ENCODE data around the gene GALK2. TPM values are rescaled to one million over a fixed set of nuclear protein-coding genes. Genes with fewer than 3 reads are reported as not detected.
"Not testable (repeated sequence)": the region's sequence is repeated elsewhere in the genome, so short reads cannot be mapped to it uniquely, and the experiment has no call there.

Gene GALK2
- total and polyA plus RNA-seq, 2 experiments from 2014 or later, result 27.5 to 28.1 TPM

DNA sequence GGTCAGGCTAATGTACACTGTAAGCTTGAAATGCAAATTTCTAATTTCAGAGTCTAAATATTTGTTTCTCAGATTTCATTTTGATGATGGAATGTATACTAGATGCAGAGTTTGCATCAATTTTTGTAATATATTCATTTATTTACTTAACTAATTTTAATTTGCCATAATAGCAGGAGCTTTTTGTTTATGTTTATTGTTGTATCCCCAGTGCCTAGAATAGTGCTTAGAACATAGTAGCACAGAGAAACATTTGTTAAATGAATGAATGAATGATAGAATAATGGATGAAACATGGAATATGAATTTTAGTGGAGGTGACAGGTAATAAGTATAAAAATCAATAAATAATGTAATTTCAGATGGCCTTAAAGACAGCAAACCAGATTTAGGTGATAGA is 5.2 kb upstream of the GALK2 start:
- TF ChIP-seq, protein P1, sequence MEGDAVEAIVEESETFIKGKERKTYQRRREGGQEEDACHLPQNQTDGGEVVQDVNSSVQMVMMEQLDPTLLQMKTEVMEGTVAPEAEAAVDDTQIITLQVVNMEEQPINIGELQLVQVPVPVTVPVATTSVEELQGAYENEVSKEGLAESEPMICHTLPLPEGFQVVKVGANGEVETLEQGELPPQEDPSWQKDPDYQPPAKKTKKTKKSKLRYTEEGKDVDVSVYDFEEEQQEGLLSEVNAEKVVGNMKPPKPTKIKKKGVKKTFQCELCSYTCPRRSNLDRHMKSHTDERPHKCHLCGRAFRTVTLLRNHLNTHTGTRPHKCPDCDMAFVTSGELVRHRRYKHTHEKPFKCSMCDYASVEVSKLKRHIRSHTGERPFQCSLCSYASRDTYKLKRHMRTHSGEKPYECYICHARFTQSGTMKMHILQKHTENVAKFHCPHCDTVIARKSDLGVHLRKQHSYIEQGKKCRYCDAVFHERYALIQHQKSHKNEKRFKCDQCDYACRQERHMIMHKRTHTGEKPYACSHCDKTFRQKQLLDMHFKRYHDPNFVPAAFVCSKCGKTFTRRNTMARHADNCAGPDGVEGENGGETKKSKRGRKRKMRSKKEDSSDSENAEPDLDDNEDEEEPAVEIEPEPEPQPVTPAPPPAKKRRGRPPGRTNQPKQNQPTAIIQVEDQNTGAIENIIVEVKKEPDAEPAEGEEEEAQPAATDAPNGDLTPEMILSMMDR (IDR thresholded peaks at IDR 0.05; ENCODE audit: low read depth, low read length), result no peak
- no peaks in the 10 kb centered on the region for H3K9me3 ChIP-seq (ENCODE audit: low read depth)
- no peak overlapping the region for H3K27ac ChIP-seq
- H3K4me3 ChIP-seq, result no peak overlapping the region
- no peaks in the 10 kb centered on the region for H3K36me3 ChIP-seq
- no peak for DNase-seq (ENCODE audit: low read depth in 1 of 2, low spot score in 1 of 2)
- no peaks in the 10 kb centered on the region for H3K4me1 ChIP-seq (ENCODE audit: low read depth)
- no peaks in the 10 kb centered on the region for H3K27me3 ChIP-seq

DNA sequence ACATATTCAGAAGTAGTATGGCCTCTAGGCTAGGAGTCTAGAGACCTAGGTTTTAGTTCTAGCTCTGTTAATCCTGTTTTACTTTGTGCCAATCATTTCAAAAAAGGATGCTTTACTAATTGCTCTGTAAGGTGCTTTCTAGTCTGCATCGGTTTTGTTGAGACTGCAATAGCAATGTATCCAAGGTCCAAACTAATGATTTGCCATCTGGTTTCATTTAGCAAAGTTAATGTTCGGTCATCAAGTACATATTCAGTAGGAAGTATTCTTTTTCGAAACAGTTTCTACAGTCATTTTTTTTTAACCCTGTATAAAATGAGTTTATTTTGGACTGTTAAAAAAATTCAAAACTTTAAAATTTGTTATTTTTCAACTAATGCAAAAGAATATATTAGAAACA is 2.0 kb upstream of the GALK2 start:
- H3K27me3 ChIP-seq, result no peaks in the 10 kb centered on the region
- TF ChIP-seq, protein P1 (IDR thresholded peaks at IDR 0.05; ENCODE audit: low read depth, low read length), result no peak
- no peaks in the 10 kb centered on the region for H3K4me1 ChIP-seq (ENCODE audit: low read depth)
- no peak overlapping the region for H3K27ac ChIP-seq
- H3K36me3 ChIP-seq, result no peaks in the 10 kb centered on the region
- H3K9me3 ChIP-seq (ENCODE audit: low read depth), result no peaks in the 10 kb centered on the region
- no peak for DNase-seq (ENCODE audit: low read depth in 1 of 2, low spot score in 1 of 2)
- no peak overlapping the region for H3K4me3 ChIP-seq

DNA sequence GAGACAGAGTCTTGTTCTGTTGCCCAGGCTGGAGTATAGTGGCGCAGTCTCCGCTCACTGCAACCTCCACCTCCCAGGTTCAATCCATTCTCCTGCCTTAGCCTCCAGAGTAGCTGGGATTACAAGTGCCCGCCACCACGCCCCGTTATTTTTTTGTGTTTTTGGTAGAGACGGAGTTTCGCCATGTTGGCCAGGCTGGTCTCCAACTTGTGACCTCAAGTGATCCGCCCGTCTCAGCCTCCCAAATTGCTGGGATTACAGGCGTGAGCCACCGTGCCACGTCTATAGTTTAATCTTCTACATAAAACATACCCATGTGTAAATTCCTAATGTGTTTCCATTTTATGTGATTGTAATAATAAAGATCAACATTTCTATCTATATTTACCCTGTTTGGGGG is 1.7 kb downstream of the GALK2 start:
- Histone ChIP-seq H3K4me1 (ENCODE audit: low read depth) (no peaks in the 10 kb centered on the region), H3K4me3 (no peak overlapping the region), H3K27ac (no peak overlapping the region), H3K27me3 (no peaks in the 10 kb centered on the region), H3K36me3 (no peaks in the 10 kb centered on the region), H3K9me3 (ENCODE audit: low read depth) (no peaks in the 10 kb centered on the region)
- DNase-seq (ENCODE audit: low read depth in 1 of 2, low spot score in 1 of 2), result no peak
- TF ChIP-seq, protein P1 (IDR thresholded peaks at IDR 0.05; ENCODE audit: low read depth, low read length), result no peak

DNA sequence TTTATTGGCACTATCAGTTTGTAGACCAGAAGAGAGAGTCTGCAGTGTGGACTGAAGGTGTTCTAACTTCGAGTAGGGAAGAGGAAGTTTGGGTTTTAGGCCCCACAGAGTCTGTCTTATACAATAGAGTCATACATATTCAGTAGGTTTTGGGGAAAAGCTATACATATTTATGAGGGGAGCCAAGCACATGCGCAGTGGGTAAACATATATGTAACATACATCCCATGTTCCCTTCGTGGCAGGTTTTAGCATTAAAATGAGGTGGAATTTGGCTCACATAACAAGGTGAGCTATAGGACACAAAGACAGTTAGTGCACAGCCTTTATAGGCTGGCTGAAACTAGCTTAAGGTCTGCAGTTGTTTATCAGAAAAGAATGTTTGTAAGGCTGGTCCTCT is 4.9 kb downstream of the GALK2 start:
- H3K4me1 ChIP-seq (ENCODE audit: low read depth), result no peaks in the 10 kb centered on the region
- H3K27ac ChIP-seq, result no peak overlapping the region
- DNase-seq (ENCODE audit: low read depth in 1 of 2, low spot score in 1 of 2), result no peak
- no peak overlapping the region for H3K4me3 ChIP-seq
- TF ChIP-seq, protein P1 (IDR thresholded peaks at IDR 0.05; ENCODE audit: low read depth, low read length), result no peak
- H3K27me3 ChIP-seq, result no peaks in the 10 kb centered on the region
- H3K36me3 ChIP-seq, result no peaks in the 10 kb centered on the region
- H3K9me3 ChIP-seq (ENCODE audit: low read depth), result no peaks in the 10 kb centered on the region

DNA sequence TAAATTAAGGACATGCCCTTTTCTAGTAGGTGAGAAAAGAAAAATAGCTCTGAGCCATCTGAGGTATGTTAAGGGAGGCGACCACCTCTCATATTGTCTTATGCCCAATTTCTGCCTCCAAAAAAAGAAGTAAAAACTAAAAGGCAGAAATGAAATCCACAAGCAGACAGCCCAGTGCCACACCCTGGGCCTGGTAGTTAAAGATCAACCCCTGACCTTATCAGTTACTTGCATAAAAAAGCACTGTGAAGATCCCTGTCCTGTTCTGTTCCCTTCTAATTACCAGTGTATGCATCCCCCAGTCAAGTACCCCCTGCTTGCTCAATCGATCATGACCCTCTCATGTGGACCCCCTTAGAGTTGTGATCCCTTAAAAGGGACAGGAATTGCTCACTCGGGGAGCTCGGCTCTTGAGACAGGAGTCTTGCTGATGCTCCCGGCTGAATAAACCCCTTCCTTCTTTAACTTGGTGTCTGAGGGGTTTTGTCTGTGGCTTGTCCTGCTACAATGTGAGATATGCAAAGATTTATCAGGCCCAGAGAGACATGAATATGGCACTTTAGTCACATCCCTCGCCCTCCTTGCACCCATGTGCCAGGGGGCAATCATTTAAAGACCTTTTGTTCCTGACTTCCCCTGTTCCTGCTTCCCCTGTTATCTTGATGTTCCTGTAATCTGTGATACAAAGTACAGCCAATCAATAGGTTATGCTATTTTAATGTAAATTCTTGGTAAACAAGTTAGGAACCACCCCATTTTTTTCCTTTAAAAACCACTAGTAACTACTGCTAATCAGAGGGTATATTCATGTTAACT is 5.7 kb downstream of the GALK2 start:
- H3K4me3 ChIP-seq; H3K27me3 ChIP-seq; DNase-seq (ENCODE audit: low read depth in 1 of 2, low spot score in 1 of 2); H3K27ac ChIP-seq; H3K36me3 ChIP-seq; H3K4me1 ChIP-seq (ENCODE audit: low read depth); H3K9me3 ChIP-seq (ENCODE audit: low read depth): not testable (repeated sequence)

DNA sequence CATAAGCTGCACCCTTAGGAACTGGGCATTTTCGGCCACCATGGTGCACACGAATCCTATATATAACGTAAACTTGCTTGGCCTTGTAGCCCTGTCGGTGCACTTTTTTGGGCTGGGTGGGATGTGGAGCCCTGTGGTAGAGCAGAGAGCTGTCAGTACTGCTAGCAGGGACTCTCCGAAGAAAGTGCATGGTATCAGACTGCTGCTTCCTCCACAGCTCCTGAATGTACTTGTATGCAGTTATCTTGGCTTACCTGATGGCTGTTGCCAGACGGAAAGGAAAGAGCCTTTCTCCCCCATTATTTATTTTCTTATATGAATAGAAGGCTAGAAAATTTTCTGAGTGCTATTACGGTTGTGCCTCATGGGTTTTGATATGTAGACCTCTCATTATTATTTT is 8.4 kb downstream of the GALK2 start:
- Histone ChIP-seq H3K4me1 (ENCODE audit: low read depth) (no peaks in the 10 kb centered on the region), H3K36me3 (no peaks in the 10 kb centered on the region), H3K27ac (no peak overlapping the region), H3K4me3 (no peak overlapping the region), H3K9me3 (ENCODE audit: low read depth) (no peaks in the 10 kb centered on the region), H3K27me3 (no peaks in the 10 kb centered on the region)
- TF ChIP-seq, protein P1 (IDR thresholded peaks at IDR 0.05; ENCODE audit: low read depth, low read length), result no peak
- DNase-seq (ENCODE audit: low read depth in 1 of 2, low spot score in 1 of 2), result no peak

Measured in cardiac muscle cell (in vitro differentiated cells and primary cell).